Left hindlimb (tissue), 1 donor: Measurements from ENCODE around the gene DHH.
A peak's percentile ranks its signal among the peaks of the same experiment; 100 is the strongest.
"Not testable (repeated sequence)": the region's sequence is repeated elsewhere in the genome, so short reads cannot be mapped to it uniquely, and the experiment has no call there.

Source experiments
- DNase-seq: peaks from one replicate; pipeline ENCODE4 v3.0.0-alpha.2; 2018

The DHH gene

GRCh38 chr12:49068879-49069506 is 25.6 kb downstream of the DHH start:
- no peak for DNase-seq

DNA sequence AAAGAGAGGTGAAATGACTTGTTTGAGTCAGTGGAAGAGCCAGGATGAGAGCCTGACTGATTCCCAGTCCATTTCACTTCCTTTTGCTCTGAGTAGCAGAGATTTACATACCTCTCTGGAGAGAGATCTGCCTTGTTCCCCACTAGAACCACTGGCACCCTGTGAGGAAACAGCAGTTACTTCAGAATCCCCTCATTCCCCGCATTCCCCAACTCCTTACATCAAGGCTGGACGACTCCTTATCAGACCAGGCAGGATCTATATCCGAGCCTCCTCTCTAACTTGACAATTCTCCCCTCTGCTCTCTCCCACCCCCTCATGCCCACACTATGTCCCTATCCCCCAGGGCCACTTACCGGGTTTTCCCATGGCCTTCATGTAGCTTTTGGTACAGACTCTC is 28.5 kb downstream of the DHH start:
- DNase-seq = no peak

- no peak for DNase-seq
These were observed 29.8 kb downstream of the DHH start for GRCh38 chr12:49064767-49065152.

GRCh38 chr12:49061916-49062315 is 32.7 kb downstream of the DHH start:
- DNase-seq = not testable (repeated sequence)

GRCh38 chr12:49061157-49061650 is 33.4 kb downstream of the DHH start:
- DNase-seq = no peak

- DNase-seq = peak; percentile 95
These were observed 34.1 kb downstream of the DHH start, which contains the start of gene KMT2D for GRCh38 chr12:49060237-49061156. TSS of gene KMT2D (minus strand) at chr12:49060794. CDS start at chr12:49055324, 5,470 bp downstream.

DNA sequence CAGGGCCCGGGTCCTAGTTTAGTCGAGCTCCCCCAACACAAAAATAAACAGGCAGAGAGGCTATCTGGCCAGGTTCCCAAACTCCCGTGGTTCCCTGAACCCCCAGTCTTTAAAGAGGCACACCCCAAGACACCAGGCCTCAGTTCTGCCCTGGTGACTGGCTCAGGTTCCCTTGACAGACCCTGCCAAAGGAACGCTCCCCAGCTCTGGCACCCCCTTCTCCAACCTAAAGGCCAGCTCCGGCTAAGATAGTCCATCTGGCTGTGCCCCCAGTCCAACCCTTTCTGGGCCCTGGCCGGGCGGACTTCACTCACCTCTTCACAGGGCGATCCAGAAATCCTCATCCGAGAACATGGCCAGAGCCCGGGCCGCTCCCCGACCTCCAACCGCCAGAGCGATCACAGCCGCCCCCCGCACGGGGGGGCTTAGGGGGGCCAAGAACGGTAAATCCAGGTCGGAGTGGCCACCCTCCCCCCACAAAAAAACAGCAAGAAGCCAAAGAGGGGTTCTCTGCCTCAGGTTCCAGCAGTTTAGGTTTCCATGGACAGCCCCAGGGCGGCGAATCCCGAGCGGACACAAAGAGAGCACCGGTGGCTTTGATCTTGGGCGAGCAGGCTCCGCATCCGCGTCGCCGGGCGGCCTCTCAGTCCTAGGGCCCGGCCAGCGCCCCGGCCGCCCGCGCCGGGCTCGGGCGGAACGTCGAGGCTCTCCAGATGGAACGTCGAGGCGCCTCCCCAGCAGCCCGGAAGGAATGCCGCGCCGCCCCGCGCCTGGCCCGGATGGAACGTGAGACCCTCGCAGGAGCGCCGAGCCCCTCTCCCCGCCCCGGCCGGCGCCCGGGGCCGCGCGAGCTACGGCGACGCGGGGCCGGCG is 35.1 kb downstream of the DHH start:
- no peak for DNase-seq

DNA sequence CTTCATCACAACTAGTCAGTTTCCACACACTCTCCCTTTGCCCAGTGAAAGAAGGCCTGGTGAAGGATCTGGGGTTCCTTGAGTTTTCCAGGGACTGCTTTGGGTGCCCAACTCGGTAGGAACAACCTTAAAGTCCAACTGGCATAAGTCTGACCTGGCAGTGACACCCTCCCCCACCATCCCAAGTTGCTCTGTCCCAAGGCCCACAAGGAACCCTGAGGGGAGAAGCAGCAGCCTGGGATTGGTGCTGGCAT is 35.6 kb downstream of the DHH start:
- DNase-seq = no peak

DNA sequence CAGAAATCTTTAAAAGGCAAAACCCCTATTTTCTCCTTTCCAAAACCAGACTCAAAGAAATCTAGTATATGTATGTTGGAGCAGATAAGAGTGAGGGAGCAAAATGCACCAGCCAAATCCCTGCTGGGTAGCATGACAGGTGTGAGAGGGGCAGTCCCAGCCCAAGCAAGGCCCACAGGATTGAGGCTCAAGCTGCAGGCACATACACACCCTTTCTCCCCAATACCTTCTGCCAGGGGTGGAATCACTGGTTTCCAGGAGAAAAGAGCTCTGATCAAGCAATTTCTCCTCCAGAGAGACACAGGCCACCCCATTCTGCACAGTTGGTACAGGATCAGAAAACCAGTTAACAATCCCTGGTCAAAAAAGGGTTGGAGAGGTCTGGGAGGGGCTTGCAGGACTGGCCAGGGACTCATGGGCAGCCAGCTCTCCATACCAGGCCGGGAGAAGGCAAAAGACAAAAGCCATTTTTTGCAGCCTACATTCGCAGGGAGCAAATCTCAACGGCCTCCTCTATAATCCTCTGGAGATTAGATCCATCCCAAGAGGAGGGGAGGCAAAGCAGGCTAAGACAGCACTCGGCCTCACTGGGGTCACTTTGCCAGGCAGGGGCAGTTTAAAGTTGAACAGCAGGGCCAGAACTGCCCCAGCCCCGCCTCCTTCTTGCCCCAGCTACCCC is 36.1 kb downstream of the DHH start:
- DNase-seq = no peak

DNA sequence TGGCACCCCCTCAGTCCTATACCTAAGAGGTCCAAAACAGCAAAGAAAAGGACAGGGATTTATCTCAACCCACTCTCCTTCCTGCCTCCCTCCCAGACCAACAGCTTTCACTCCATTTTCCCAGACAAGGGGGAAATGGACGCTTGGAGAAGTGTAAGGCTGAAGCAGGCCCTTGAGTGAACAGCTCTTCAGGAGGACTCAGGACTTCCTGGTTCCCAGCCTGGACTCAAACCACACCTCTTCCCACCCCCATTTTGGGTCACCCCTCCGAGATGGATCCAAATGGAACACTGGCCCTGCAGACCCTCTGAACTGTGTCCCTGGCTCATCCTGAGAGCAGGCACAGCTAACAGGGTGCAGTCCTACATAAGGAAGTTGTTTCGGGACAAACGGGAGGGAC is 36.7 kb downstream of the DHH start:
- DNase-seq = no peak

- DNase-seq = no peak
These were observed 38.4 kb downstream of the DHH start for GRCh38 chr12:49055978-49056754.

DNA sequence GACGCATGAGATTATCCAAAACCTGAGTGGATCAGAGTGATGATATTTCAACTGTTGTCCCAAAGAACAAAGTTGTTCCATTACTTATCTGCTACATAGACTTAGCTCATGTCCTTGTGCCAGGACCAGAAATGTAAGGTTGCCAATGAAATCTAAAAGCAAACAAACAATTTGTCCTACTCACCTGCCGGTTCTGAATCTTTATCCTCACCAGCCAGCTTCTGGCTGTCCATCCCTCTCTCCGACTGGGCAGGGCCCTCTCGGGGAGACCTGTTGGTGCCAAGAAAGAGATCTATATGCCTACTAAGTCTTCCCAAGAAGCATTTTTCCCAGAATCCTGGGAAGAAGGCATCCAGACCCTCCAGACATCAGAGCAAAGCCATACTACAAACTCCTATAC is 39.5 kb downstream of the DHH start:
- no peak for DNase-seq

- no peak for DNase-seq
These were observed 40.1 kb downstream of the DHH start for GRCh38 chr12:49054524-49054923.

GRCh38 chr12:49054096-49054495 is 40.5 kb downstream of the DHH start:
- DNase-seq = no peak

- no peak for DNase-seq
These were observed 42.0 kb downstream of the DHH start for GRCh38 chr12:49052451-49053208.

DNA sequence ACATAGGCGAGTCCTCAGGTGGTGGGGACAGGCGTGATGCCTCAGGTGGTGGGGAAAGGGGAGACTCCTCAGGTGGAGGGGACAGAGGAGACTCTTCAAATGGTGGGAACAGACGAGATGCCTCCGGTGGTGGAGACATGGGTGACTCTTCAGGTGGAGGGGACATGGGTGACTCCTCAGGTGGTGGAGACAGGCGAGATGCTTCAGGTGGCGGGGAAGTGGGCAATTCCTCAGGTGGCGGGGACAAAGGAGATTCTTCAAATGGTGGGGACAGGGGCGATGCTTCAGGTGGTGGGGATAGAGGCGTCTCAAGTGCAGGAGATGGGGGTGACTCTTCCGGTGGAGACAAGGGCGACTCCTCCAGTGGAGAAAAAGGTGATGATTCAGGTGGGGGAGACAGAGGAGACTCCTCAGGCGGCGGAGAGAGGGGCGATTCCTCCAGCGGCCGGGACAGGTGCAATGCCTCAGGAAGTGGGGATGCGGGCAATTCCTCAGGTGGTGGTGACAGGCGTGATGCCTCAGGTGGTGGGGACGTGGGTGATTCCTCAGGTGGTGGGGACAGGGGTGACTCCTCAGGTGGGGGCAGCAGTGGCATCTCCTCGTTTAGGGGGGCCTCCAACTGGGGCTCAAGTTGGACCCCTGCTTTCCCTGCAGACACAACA is 42.7 kb downstream of the DHH start:
- no peak for DNase-seq

GRCh38 chr12:49051373-49051764 is 43.2 kb downstream of the DHH start:
- DNase-seq = no peak

DNA sequence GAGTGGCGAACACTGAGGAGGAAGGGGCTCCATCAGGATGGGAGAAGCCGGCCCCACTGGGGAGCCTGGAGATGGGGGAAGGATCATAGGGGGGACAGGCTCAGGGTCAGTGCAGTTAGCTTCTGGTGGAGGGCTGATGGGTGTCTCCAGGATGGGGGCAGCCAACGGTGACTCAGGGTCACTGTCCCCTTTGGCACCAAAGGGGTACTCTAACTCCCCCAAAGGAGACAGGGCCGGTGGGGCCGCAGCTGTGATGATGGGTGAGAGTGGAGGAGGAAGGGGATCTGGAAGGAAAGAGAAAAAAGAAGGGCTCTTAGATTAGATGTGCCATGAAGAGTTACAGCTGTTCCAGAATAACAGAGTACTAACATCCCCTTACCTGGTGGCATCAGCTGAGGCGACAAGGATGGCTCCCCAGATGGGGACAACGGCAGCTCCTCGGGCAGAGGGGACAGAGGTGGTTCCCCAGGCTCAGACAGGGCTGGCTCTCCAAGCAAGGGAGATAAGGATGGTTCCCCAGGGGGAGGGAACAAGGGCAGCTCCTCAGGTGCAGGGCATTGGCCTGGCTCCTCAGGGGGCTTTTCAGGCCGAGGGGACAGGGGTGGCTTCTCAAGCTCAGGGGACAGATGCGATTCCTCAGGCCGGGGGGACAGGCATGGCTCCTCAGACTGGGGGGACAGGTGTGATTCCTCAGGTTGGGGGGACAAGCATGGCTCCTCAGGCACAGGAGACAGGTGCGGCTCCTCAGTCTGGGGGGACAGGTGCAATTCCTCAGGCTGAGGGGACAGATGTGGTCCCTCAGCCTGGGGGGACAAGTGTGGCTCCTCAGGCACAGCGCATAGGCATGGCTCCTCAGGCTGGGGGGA is 43.9 kb downstream of the DHH start:
- no peak for DNase-seq

DNA sequence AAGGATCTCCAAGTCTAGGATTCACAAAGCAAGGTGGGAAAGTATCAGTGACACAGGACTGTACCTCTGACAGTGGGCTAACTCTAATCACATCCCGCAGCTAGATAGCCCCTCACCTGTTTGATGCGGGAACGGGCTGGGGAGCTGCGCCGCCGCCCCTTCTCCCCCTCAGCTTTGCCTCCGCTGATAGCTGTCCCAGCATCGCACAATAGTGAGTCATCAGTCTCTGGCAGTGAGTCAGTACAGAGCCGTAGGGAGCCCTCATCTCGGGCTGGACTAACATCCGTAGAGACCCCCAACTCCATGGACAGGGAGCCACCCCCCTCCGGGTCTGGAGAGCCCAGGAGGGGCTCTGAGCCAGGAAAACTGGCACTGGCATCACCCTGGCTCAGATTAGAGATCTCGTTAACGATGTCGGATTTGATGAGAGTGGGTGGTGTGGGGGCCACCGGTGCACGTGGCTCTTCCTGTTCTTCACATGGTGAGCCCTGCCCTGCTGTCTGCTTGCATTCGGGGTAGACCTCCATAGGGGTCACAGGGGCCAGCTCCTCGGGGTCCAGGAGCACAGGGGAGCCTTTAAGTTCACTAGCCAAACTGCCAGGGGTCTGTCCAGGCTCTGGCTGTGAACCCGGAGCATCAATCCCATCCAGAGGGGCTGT is 44.9 kb downstream of the DHH start:
- peak; percentile 16 for DNase-seq
